GM18907 (cell line): ENCODE data around the gene SLC2A4RG.

Experiments
- ATAC-seq: cut with Tn5 transposase; IDR thresholded peaks from one replicate; pipeline ENCODE4 v1.9.1; 2021; ENCODE audit warnings: mild to moderate bottlenecking, moderate library complexity; ENCODE audit not compliant: unreplicated experiment

SLC2A4RG gene

GRCh38 chr20:63738687-63739129 lies 868 bp upstream of the SLC2A4RG start:
- no peak for ATAC-seq

- ATAC-seq = no peak
Measured at GRCh38 chr20:63740070-63740626, 572 bp downstream of the SLC2A4RG start.

- ATAC-seq = no peak
Measured at GRCh38 chr20:63740627-63741353, 1.2 kb downstream of the SLC2A4RG start.

- ATAC-seq = no peak
Measured at GRCh38 chr20:63741354-63741675, 1.7 kb downstream of the SLC2A4RG start.

- ATAC-seq = no peak
Measured at GRCh38 chr20:63741676-63742380, 2.3 kb downstream of the SLC2A4RG start.

- no peak for ATAC-seq
Measured at GRCh38 chr20:63742381-63743024, 2.9 kb downstream of the SLC2A4RG start.

GRCh38 chr20:63743210-63743970 lies 3.8 kb downstream of the SLC2A4RG start:
- no peak for ATAC-seq

GRCh38 chr20:63744158-63744557 lies 4.6 kb downstream of the SLC2A4RG start:
- no peak for ATAC-seq

- ATAC-seq = no peak
Measured at GRCh38 chr20:63744574-63745423, 5.2 kb downstream of the SLC2A4RG start.

- no peak for ATAC-seq
Measured at GRCh38 chr20:63745424-63745805, 5.8 kb downstream of the SLC2A4RG start.

GRCh38 chr20:63745961-63746731 lies 6.6 kb downstream of the SLC2A4RG start:
- ATAC-seq = no peak

GRCh38 chr20:63746751-63747315 lies 7.3 kb downstream of the SLC2A4RG start:
- no peak for ATAC-seq

GRCh38 chr20:63747622-63748069 lies 8.1 kb downstream of the SLC2A4RG start:
- no peak for ATAC-seq

GRCh38 chr20:63748070-63748933 lies 8.7 kb downstream of the SLC2A4RG start:
- ATAC-seq = no peak

GRCh38 chr20:63748934-63749270 lies 9.3 kb downstream of the SLC2A4RG start:
- no peak for ATAC-seq

- no peak for ATAC-seq
Measured at GRCh38 chr20:63749597-63750508, 10.3 kb downstream of the SLC2A4RG start.
